ENCODE measurements around the gene UROD.
"Not testable (repeated sequence)": the region's sequence is repeated elsewhere in the genome, so short reads cannot be mapped to it uniquely, and the experiment has no call there.

Gene UROD

DNA sequence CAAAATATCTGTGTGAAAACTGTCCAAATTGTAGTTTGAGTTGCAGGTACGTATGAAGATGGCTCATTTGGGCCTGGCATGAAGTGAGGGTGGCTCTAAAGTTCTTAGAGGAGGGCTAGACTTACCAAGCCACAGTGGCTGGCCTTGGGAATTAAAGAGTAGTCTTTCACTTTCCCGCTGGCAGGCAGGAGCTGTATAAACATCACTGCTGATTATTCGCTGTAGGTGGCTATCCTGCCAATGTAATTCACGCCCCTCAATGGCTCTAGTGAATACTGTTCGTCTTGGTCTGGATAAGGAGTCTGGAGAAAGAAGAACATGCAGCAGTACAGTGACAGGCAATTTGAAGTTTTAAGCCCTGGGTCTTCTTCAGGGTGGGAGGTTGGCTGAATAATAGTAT is 31.0 kb downstream of the UROD start:
- Mint-ChIP-seq H3K9me3 (no peaks in the 10 kb centered on the region), H3K36me3 (ENCODE audit: low read depth) (peaks cover 9% of the 10 kb centered on the region), H3K4me1 (no peaks in the 10 kb centered on the region), H3K27ac (no peak overlapping the region), H3K4me3 (no peak overlapping the region), H3K27me3 (ENCODE audit: low read depth, poor library complexity) (no peaks in the 10 kb centered on the region)
- TF ChIP-seq, protein P1, sequence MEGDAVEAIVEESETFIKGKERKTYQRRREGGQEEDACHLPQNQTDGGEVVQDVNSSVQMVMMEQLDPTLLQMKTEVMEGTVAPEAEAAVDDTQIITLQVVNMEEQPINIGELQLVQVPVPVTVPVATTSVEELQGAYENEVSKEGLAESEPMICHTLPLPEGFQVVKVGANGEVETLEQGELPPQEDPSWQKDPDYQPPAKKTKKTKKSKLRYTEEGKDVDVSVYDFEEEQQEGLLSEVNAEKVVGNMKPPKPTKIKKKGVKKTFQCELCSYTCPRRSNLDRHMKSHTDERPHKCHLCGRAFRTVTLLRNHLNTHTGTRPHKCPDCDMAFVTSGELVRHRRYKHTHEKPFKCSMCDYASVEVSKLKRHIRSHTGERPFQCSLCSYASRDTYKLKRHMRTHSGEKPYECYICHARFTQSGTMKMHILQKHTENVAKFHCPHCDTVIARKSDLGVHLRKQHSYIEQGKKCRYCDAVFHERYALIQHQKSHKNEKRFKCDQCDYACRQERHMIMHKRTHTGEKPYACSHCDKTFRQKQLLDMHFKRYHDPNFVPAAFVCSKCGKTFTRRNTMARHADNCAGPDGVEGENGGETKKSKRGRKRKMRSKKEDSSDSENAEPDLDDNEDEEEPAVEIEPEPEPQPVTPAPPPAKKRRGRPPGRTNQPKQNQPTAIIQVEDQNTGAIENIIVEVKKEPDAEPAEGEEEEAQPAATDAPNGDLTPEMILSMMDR (IDR thresholded peaks at IDR 0.05) = no peak
- DNase-seq = no peak

DNA sequence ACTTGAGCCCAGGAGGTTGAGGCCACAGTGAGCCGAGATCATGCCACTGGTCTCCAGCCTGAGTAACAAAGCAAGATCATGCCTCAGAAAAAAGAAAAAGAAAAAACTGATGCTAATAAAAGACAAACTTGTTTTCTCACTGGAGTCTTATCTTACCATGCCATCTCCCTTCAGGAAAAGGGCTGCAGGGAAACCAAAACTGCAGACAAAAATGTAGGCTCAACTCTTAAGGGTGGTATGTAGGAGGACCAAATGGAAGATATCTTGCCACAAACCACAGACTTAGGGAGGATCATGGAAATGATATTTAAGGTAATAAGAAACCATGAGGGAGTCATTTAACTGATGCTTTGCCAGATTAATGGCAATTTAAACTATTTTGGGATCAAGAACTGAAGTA is 32.9 kb downstream of the UROD start:
- Mint-ChIP-seq H3K27me3 (ENCODE audit: low read depth, poor library complexity) (no peaks in the 10 kb centered on the region), H3K36me3 (ENCODE audit: low read depth) (peaks cover 6% of the 10 kb centered on the region), H3K4me1 (peaks cover 6% of the 10 kb centered on the region), H3K4me3 (no peak overlapping the region), H3K27ac (no peak overlapping the region), H3K9me3 (no peaks in the 10 kb centered on the region)
- DNase-seq = no peak
- TF ChIP-seq, protein P1 (IDR thresholded peaks at IDR 0.05) = no peak

DNA sequence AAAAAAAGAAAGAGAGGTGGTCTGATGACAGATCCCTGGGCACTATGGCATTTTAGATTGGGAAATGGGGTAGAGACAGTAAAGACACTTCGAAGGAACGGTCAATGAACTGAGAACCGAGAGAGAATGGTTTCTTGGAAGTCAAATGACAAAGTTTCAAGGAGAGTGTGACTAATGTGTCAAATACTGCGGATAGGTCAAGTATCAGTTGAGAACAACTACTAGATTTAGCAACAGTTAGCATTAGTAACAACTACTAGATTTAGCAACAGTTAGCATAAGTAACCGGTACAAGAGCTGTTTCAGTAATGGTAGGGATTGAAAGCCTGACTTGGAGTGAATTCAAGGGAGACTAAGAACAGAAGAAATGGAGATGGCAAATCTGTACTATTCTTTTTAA is 35.0 kb downstream of the UROD start:
- H3K4me1 Mint-ChIP-seq = peaks cover 6% of the 10 kb centered on the region
- TF ChIP-seq, protein P1 (IDR thresholded peaks at IDR 0.05) = no peak
- no peaks in the 10 kb centered on the region for H3K27me3 Mint-ChIP-seq (ENCODE audit: low read depth, poor library complexity)
- DNase-seq = no peak
- H3K36me3 Mint-ChIP-seq (ENCODE audit: low read depth) = peaks cover 6% of the 10 kb centered on the region
- H3K9me3 Mint-ChIP-seq = no peaks in the 10 kb centered on the region
- H3K4me3 Mint-ChIP-seq = no peak overlapping the region
- no peak overlapping the region for H3K27ac Mint-ChIP-seq

DNA sequence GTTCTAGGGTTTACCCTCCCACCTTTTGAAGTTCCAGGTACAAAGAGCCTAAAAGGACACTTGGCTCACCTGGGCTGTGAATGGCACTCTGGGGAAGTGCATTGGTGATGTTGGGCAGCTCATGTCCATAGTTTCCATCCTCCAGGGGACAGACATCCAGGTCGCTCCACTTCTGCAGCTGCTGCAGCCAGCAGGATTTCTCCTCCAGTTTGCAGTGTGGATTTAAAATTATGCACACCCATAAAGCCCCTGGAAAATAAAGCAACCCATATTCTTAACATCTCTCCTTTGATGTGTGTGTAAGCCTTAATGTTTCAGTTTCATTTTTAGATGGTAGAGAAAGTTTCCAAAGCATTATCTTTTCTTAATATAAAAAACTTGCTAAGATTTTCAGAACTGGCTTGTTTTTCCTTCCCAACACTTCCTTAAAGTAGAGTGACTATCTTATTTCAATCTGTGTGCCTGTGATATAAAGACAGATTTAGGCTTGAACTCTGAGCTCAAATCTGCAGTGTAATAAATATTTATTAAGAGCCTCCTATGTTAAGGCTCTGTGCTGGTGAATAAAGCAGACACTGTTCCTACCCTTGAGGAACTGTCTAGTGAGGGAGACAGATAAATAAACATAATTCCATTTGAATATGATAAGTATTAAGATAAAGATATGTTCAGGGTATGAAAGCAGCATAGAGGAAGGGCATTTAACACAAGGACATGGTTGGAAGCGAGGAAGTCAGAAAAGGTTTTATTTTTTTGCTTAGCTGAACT is 39.1 kb downstream of the UROD start:
- TF ChIP-seq, protein P1 (IDR thresholded peaks at IDR 0.05) = no peak
- no peaks in the 10 kb centered on the region for H3K9me3 Mint-ChIP-seq
- no peaks in the 10 kb centered on the region for H3K27me3 Mint-ChIP-seq (ENCODE audit: low read depth, poor library complexity)
- no peak overlapping the region for H3K4me3 Mint-ChIP-seq
- peaks cover 6% of the 10 kb centered on the region for H3K36me3 Mint-ChIP-seq (ENCODE audit: low read depth)
- peaks cover 6% of the 10 kb centered on the region for H3K4me1 Mint-ChIP-seq
- H3K27ac Mint-ChIP-seq = no peak overlapping the region
- DNase-seq = no peak

DNA sequence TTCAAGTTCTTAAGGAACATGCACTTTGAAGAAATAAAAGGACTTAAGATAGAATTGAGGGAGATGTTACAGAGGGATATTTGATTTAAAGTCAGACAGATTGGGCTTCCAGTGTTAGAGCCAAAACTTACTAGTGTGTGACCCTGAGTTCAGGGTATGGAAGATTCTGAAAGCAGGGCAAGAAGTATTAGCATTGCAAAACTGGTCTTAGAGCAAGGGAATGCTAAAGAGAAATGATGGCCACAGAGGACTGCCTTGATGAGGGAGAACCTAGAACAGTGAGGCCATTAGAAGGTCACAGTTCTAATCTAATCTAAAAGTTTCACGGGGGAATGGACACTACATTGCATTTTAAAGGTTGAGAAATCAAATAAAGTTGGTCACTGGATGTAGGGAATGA is 45.5 kb downstream of the UROD start:
- Mint-ChIP-seq H3K4me3 (no peak overlapping the region), H3K9me3 (no peaks in the 10 kb centered on the region), H3K4me1 (no peaks in the 10 kb centered on the region), H3K36me3 (ENCODE audit: low read depth) (peaks cover 17% of the 10 kb centered on the region), H3K27ac (no peak overlapping the region), H3K27me3 (ENCODE audit: low read depth, poor library complexity) (no peaks in the 10 kb centered on the region)
- DNase-seq = no peak
- TF ChIP-seq, protein P1 (IDR thresholded peaks at IDR 0.05) = no peak

DNA sequence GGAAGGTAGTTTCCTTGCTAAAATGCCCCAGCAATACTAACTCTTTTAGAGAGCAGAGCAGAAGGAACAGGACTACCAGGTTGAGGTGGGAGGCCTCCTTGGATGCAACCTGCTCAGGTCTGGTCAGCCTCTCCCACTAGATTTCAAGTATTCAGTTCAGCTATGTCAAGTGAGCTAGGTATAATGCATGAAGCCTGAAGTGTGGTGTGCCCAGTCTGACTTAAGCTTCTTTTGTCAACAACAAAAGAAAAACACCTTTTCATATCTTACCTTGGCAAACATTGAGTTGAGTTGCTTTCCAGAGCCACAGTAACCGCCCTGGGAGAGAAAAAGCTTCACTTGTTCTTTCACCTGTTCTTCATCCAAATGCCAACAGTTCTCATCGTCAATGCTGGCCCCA is 47.8 kb downstream of the UROD start:
- Mint-ChIP-seq H3K36me3 (ENCODE audit: low read depth) (peaks cover 17% of the 10 kb centered on the region), H3K27ac (no peak overlapping the region), H3K4me1 (no peaks in the 10 kb centered on the region), H3K9me3 (no peaks in the 10 kb centered on the region), H3K27me3 (ENCODE audit: low read depth, poor library complexity) (no peaks in the 10 kb centered on the region), H3K4me3 (no peak overlapping the region)
- TF ChIP-seq, protein P1 (IDR thresholded peaks at IDR 0.05) = no peak
- no peak for DNase-seq

DNA sequence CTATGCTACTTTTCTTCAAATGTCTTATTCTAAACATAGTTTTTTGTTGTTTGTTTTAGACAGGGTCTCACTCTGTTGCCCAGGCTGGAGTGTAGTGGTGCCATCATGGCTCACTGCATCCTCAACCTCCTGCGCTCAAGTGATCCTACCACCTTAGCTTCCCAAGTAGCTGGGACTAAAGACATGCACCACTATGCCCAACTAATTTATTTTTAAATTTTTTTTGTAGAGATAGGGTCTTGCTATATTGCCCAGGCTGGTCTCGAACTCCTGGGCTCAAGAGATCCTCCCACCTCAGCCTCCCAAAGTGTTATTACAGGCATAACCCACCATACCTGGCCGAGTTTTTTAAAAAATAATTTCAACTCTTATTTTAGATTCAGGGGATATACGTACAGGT is 50.4 kb downstream of the UROD start:
- H3K27ac Mint-ChIP-seq; H3K9me3 Mint-ChIP-seq; DNase-seq; H3K4me3 Mint-ChIP-seq; H3K4me1 Mint-ChIP-seq; H3K27me3 Mint-ChIP-seq (ENCODE audit: low read depth, poor library complexity): not testable (repeated sequence)
- H3K36me3 Mint-ChIP-seq (ENCODE audit: low read depth) = peaks cover 11% of the 10 kb centered on the region

Measured in nephron progenitor cell (in vitro differentiated cells).